ENCODE data around the gene SHPK. TPM values are rescaled to one million over a fixed set of nuclear protein-coding genes. Genes with fewer than 3 reads are reported as not detected.

The SHPK gene
- total RNA-seq, 1 donor from 2014 or later: 22.0 TPM

DNA sequence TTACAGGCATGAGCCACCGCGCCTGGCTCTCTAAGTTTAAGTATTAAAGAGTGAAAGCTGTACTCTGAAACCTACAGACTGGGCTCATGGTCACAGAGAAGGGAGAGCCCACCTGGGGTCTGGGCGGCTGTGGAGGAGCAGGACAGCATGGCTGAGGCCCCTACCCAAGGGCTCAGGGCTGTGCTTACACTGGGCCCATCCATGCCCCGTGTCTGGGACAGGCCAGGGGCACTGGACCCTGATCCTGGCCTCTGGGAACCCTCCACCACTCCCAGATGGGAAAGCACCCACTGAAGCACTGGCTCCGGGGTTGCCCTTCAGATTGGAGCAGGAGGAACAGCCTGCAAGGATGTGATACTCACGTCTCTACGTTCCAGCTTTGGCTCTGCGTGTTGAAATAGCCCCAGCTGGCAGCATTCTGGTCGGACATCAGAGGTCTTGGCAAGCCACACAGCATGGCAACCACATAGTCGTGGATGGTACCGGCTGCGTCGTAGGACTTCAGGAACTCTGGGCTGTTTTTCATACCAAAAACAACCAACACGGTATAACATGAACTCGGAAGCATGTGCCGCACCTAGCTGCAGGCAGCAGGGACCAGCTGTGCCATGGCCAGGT is 13.0 kb downstream of the SHPK start:
- Mint-ChIP-seq H3K4me1 (ENCODE audit: low read depth) (no peaks in the 10 kb centered on the region), H3K27ac (no peak overlapping the region), H3K36me3 (ENCODE audit: insufficient read depth) (peaks cover 41% of the 10 kb centered on the region), H3K9me3 (ENCODE audit: low read depth) (no peaks in the 10 kb centered on the region), H3K4me3 (ENCODE audit: low read depth) (no peak overlapping the region), H3K27me3 (no peaks in the 10 kb centered on the region)
- no peak for DNase-seq (ENCODE audit: low spot score, unreplicated experiment)
- TF ChIP-seq, protein P1, sequence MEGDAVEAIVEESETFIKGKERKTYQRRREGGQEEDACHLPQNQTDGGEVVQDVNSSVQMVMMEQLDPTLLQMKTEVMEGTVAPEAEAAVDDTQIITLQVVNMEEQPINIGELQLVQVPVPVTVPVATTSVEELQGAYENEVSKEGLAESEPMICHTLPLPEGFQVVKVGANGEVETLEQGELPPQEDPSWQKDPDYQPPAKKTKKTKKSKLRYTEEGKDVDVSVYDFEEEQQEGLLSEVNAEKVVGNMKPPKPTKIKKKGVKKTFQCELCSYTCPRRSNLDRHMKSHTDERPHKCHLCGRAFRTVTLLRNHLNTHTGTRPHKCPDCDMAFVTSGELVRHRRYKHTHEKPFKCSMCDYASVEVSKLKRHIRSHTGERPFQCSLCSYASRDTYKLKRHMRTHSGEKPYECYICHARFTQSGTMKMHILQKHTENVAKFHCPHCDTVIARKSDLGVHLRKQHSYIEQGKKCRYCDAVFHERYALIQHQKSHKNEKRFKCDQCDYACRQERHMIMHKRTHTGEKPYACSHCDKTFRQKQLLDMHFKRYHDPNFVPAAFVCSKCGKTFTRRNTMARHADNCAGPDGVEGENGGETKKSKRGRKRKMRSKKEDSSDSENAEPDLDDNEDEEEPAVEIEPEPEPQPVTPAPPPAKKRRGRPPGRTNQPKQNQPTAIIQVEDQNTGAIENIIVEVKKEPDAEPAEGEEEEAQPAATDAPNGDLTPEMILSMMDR (IDR thresholded peaks at IDR 0.05; ENCODE audit: unreplicated experiment): no peak

DNA sequence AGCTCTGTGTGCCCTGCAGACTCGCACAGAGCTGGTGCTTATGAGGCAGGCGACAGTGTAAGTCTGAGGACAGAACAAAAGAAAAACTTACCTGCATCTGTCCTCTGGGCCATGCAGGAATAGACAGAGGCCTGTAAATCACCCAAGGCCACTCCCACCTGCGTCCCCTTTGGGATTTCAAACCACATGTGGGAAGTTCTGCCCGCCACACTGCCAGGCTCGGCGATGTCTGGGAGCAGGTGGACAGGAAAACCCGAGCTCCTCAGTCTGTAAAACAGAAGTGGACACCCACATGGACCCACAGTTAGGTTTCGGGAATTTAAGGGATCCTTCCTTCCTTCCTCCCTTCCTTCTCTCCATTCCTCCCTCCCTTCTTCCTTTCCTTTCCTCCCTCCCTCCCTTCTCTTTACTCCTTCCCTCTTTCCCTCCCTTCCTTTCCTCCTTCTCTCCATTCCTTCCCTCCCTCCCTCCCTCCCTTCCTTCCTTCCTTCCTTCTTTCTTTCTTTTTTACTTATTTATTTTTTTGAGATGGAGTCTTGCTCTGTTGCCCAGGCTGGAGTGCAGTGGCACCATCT is 14.8 kb downstream of the SHPK start:
- no peaks in the 10 kb centered on the region for H3K9me3 Mint-ChIP-seq (ENCODE audit: low read depth)
- H3K36me3 Mint-ChIP-seq (ENCODE audit: insufficient read depth): peaks cover 45% of the 10 kb centered on the region
- no peak overlapping the region for H3K4me3 Mint-ChIP-seq (ENCODE audit: low read depth)
- no peak overlapping the region for H3K27ac Mint-ChIP-seq
- H3K4me1 Mint-ChIP-seq (ENCODE audit: low read depth): no peaks in the 10 kb centered on the region
- TF ChIP-seq, protein P1 (IDR thresholded peaks at IDR 0.05; ENCODE audit: unreplicated experiment): no peak
- H3K27me3 Mint-ChIP-seq: no peaks in the 10 kb centered on the region
- no peak for DNase-seq (ENCODE audit: low spot score, unreplicated experiment)

DNA sequence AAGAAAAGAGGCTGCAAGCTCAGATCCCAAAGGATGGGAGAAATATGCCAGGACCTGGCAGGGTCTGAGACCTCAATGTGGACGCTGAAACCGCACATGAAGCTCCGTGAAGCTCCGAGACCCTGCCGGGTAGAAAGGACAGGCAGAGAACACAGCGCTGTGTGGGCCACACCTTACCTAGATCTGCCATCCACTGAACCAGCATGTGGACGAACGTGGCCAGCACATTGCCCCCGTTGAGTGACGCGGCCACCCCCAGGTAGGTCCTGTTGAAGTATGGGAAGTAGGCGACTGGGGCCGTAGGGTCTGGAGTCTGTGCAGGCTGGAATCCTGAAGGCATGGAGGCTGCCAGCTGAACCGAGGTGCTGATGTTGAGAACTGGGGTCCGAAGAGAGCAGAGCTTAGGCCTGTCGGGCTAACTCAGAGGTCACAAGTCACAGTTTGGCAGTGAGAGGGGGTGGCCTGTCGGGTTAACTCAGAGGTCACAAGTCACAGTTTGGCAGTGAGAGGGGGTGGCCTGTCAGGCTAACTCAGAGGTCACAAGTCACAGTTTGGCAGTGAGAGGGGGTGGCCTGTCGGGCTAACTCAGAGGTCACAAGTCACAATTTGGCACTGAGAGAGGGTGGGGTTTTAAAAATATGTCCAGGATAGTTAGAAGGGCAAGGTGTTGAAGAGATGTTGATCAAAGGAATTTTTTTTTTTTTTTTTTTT is 20.7 kb downstream of the SHPK start:
- Mint-ChIP-seq H3K9me3 (ENCODE audit: low read depth) (no peaks in the 10 kb centered on the region), H3K27me3 (no peaks in the 10 kb centered on the region), H3K36me3 (ENCODE audit: insufficient read depth) (peaks cover 55% of the 10 kb centered on the region), H3K4me1 (ENCODE audit: low read depth) (peaks cover 7% of the 10 kb centered on the region), H3K4me3 (ENCODE audit: low read depth) (no peak overlapping the region), H3K27ac (no peak overlapping the region)
- no peak for DNase-seq (ENCODE audit: low spot score, unreplicated experiment)
- TF ChIP-seq, protein P1 (IDR thresholded peaks at IDR 0.05; ENCODE audit: unreplicated experiment): no peak

DNA sequence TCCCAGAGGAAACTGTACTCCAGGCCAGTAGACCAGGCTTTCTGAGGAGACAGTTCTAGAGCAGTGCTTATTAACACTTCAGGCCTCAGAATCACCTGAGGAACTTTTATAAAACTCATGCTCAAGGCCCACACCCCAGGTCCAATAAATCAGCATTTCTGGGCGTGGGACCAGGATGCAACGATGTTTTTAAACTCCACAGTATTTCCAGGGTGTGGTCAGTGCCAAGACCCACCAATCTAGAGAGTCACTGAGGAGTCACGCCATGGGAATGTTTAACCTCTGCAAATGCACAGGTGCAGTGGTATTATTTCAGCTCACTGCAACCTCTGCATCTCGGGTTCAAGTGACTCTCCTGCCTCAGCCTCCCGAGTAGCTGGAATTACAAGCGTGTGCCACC is 22.9 kb downstream of the SHPK start:
- Mint-ChIP-seq H3K9me3 (ENCODE audit: low read depth) (no peaks in the 10 kb centered on the region), H3K27me3 (no peaks in the 10 kb centered on the region), H3K4me1 (ENCODE audit: low read depth) (peaks cover 7% of the 10 kb centered on the region), H3K4me3 (ENCODE audit: low read depth) (no peak overlapping the region), H3K36me3 (ENCODE audit: insufficient read depth) (peaks cover 53% of the 10 kb centered on the region), H3K27ac (no peak overlapping the region)
- no peak for DNase-seq (ENCODE audit: low spot score, unreplicated experiment)
- TF ChIP-seq, protein P1 (IDR thresholded peaks at IDR 0.05; ENCODE audit: unreplicated experiment): no peak

DNA sequence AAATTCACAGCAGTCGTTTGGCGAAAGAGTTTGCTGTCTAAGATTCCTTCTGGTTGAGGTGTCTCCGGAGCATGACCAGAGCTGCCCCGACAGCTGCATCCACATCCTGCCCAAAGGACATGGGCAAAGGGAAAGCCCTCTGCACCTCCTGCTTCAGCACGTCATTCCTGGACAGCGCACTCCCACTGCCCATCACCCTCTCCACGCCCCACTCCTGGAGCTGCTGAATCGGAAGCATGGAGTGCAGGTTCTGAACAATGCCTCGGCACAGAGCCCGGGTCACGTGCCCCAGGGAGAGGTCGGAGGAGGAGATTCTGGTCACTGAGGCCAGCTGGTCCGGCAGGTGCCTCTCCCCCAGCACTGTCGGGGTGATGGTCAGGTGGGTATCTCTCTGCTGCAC is 25.5 kb downstream of the SHPK start:
- H3K27ac Mint-ChIP-seq: no peak overlapping the region
- H3K27me3 Mint-ChIP-seq: no peaks in the 10 kb centered on the region
- H3K36me3 Mint-ChIP-seq (ENCODE audit: insufficient read depth): peaks cover 34% of the 10 kb centered on the region
- H3K4me3 Mint-ChIP-seq (ENCODE audit: low read depth): no peak overlapping the region
- TF ChIP-seq, protein P1 (IDR thresholded peaks at IDR 0.05; ENCODE audit: unreplicated experiment): no peak
- no peaks in the 10 kb centered on the region for H3K9me3 Mint-ChIP-seq (ENCODE audit: low read depth)
- DNase-seq (ENCODE audit: low spot score, unreplicated experiment): no peak
- peaks cover 7% of the 10 kb centered on the region for H3K4me1 Mint-ChIP-seq (ENCODE audit: low read depth)

Measured in progenitor cell of endocrine pancreas (in vitro differentiated cells).